ENCODE data around the gene PPP2R3A.
"Not testable (repeated sequence)": the region's sequence is repeated elsewhere in the genome, so short reads cannot be mapped to it uniquely, and the experiment has no call there.

Gene PPP2R3A

DNA sequence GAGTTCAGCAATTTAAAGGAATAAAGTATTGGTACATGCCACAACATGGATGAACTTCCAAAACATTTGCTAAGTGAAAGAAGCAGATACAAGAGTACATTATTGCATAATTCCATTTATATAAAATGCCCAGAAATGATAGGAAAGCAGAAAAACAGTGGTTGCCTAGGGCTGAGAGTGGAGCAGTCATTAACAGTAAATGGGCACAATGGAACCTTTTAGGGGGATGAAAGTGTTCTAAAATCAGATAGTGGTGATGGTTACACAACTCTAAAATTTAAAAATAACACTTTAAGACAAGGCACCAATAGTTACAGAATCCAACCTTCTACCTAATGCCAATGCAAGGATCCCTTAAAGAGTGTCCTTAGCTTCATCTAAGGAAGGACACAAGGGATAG lies 196.0 kb downstream of the PPP2R3A start:
- DNase-seq (no peak), ATAC-seq (ENCODE audit: insufficient read depth, low read depth) (no peak)
- Histone ChIP-seq H3K4me2 (ENCODE audit: insufficient read depth, low read length) (no peak overlapping the region), H3K36me3 (ENCODE audit: insufficient read depth, low read length) (peaks cover 8% of the 10 kb centered on the region; the same call in 1 of the 2 replicates), H4K20me1 (ENCODE audit: insufficient read depth, low read length) (peaks cover 93% of the 10 kb centered on the region), H2AFZ (ENCODE audit: low read depth, low read length) (no peak overlapping the region), H3K9ac (ENCODE audit: low read depth, low read length) (no peak overlapping the region), H3K27me3 (ENCODE audit: insufficient read depth, low read length, poor library complexity) (no peaks in the 10 kb centered on the region), H3K4me3 (ENCODE audit: low read depth in 1 of 2, low read length in 2 of 2) (no peak overlapping the region), H3K9me3 (ENCODE audit: insufficient read depth, low read length, severe bottlenecking) (no peaks in the 10 kb centered on the region), H3K4me1 (ENCODE audit: insufficient read depth, low read length) (peaks cover 28% of the 10 kb centered on the region), H3K27ac (ENCODE audit: low read length) (peak overlapping the region; percentile 7; the same call in 1 of the 2 replicates), H3K79me2 (ENCODE audit: insufficient read depth, low read length) (peaks cover 98% of the 10 kb centered on the region)
- TF ChIP-seq CTCF (IDR thresholded peaks at IDR 0.05; ENCODE audit: borderline replicate concordance, extremely low read depth, low read length, poor library complexity, severe bottlenecking) (no peak), EZH2 (IDR thresholded peaks at IDR 0.05; ENCODE audit: borderline replicate concordance, low read depth, low read length, severe bottlenecking) (no peak)

GRCh38 chr3:136162322-136162721 lies 196.8 kb downstream of the PPP2R3A start:
- Histone ChIP-seq H3K9me3 (ENCODE audit: insufficient read depth, low read length, severe bottlenecking) (no peaks in the 10 kb centered on the region), H2AFZ (ENCODE audit: low read depth, low read length) (no peak overlapping the region), H3K27ac (ENCODE audit: low read length) (no peak overlapping the region), H3K27me3 (ENCODE audit: insufficient read depth, low read length, poor library complexity) (no peaks in the 10 kb centered on the region), H3K4me1 (ENCODE audit: insufficient read depth, low read length) (peaks cover 29% of the 10 kb centered on the region), H3K9ac (ENCODE audit: low read depth, low read length) (no peak overlapping the region), H3K4me3 (ENCODE audit: low read depth in 1 of 2, low read length in 2 of 2) (no peak overlapping the region), H3K79me2 (ENCODE audit: insufficient read depth, low read length) (peaks cover 98% of the 10 kb centered on the region), H3K36me3 (ENCODE audit: insufficient read depth, low read length) (peaks cover 8% of the 10 kb centered on the region; the same call in 1 of the 2 replicates), H3K4me2 (ENCODE audit: insufficient read depth, low read length) (no peak overlapping the region), H4K20me1 (ENCODE audit: insufficient read depth, low read length) (peaks cover 92% of the 10 kb centered on the region)
- no peak for ATAC-seq (ENCODE audit: insufficient read depth, low read depth)
- no peak for DNase-seq
- no peak for TF ChIP-seq EZH2 (IDR thresholded peaks at IDR 0.05; ENCODE audit: borderline replicate concordance, low read depth, low read length, severe bottlenecking)
- no peak for TF ChIP-seq CTCF (IDR thresholded peaks at IDR 0.05; ENCODE audit: borderline replicate concordance, extremely low read depth, low read length, poor library complexity, severe bottlenecking)

- ATAC-seq (ENCODE audit: insufficient read depth, low read depth) = peak; percentile 62; the same call in 2 of the 3 replicates
- not testable (repeated sequence) for H2AFZ ChIP-seq (ENCODE audit: low read depth, low read length); DNase-seq; H3K27me3 ChIP-seq (ENCODE audit: insufficient read depth, low read length, poor library complexity); H3K4me3 ChIP-seq (ENCODE audit: low read depth in 1 of 2, low read length in 2 of 2); H3K36me3 ChIP-seq (ENCODE audit: insufficient read depth, low read length); H3K9ac ChIP-seq (ENCODE audit: low read depth, low read length); H3K9me3 ChIP-seq (ENCODE audit: insufficient read depth, low read length, severe bottlenecking); H3K4me2 ChIP-seq (ENCODE audit: insufficient read depth, low read length)
- peak overlapping the region; percentile 52 for H3K27ac ChIP-seq (ENCODE audit: low read length)
- H4K20me1 ChIP-seq (ENCODE audit: insufficient read depth, low read length) = peaks cover 93% of the 10 kb centered on the region
- H3K79me2 ChIP-seq (ENCODE audit: insufficient read depth, low read length) = peaks cover 98% of the 10 kb centered on the region
- H3K4me1 ChIP-seq (ENCODE audit: insufficient read depth, low read length) = peaks cover 34% of the 10 kb centered on the region
Measured at GRCh38 chr3:136163607-136164006, 198.1 kb downstream of the PPP2R3A start.

DNA sequence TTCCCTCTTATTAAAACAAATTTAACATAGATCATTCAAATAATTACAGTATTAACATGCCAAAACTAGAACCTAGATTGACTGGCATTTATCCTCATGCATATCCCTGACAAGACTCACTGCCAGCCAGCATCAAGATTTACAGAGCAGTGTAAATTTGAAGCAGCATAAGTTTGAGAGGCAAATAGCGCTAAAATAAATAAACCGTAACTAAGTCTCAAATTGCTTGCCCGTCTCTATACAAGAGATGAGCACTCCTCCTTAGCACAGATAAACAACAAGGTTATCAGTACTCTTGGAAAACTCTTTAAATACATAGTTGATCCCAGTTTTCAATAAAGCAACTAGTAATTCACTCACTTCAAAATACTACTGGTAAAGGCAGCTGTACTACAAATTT lies 201.0 kb downstream of the PPP2R3A start:
- H3K4me1 ChIP-seq (ENCODE audit: insufficient read depth, low read length) = peaks cover 36% of the 10 kb centered on the region
- H3K79me2 ChIP-seq (ENCODE audit: insufficient read depth, low read length) = peaks cover 100% of the 10 kb centered on the region
- no peak overlapping the region for H3K9ac ChIP-seq (ENCODE audit: low read depth, low read length)
- TF ChIP-seq EZH2 (IDR thresholded peaks at IDR 0.05; ENCODE audit: borderline replicate concordance, low read depth, low read length, severe bottlenecking) (no peak), CTCF (IDR thresholded peaks at IDR 0.05; ENCODE audit: borderline replicate concordance, extremely low read depth, low read length, poor library complexity, severe bottlenecking) (no peak)
- no peak overlapping the region for H3K27ac ChIP-seq (ENCODE audit: low read length)
- DNase-seq (no peak), ATAC-seq (ENCODE audit: insufficient read depth, low read depth) (no peak)
- H4K20me1 ChIP-seq (ENCODE audit: insufficient read depth, low read length) = peaks cover 93% of the 10 kb centered on the region
- H3K9me3 ChIP-seq (ENCODE audit: insufficient read depth, low read length, severe bottlenecking) = no peaks in the 10 kb centered on the region
- H3K4me2 ChIP-seq (ENCODE audit: insufficient read depth, low read length) = no peak overlapping the region
- no peaks in the 10 kb centered on the region for H3K27me3 ChIP-seq (ENCODE audit: insufficient read depth, low read length, poor library complexity)
- no peak overlapping the region for H2AFZ ChIP-seq (ENCODE audit: low read depth, low read length)
- H3K36me3 ChIP-seq (ENCODE audit: insufficient read depth, low read length) = peaks cover 5% of the 10 kb centered on the region; the same call in 1 of the 2 replicates
- H3K4me3 ChIP-seq (ENCODE audit: low read depth in 1 of 2, low read length in 2 of 2) = no peak overlapping the region

- H3K4me3 ChIP-seq (ENCODE audit: low read depth in 1 of 2, low read length in 2 of 2); DNase-seq; H3K27me3 ChIP-seq (ENCODE audit: insufficient read depth, low read length, poor library complexity); ATAC-seq (ENCODE audit: insufficient read depth, low read depth); H3K36me3 ChIP-seq (ENCODE audit: insufficient read depth, low read length); H3K4me2 ChIP-seq (ENCODE audit: insufficient read depth, low read length); H2AFZ ChIP-seq (ENCODE audit: low read depth, low read length); H3K9ac ChIP-seq (ENCODE audit: low read depth, low read length); H3K27ac ChIP-seq (ENCODE audit: low read length); H3K9me3 ChIP-seq (ENCODE audit: insufficient read depth, low read length, severe bottlenecking): not testable (repeated sequence)
- Histone ChIP-seq H4K20me1 (ENCODE audit: insufficient read depth, low read length) (peaks cover 93% of the 10 kb centered on the region), H3K79me2 (ENCODE audit: insufficient read depth, low read length) (peaks cover 100% of the 10 kb centered on the region), H3K4me1 (ENCODE audit: insufficient read depth, low read length) (peaks cover 41% of the 10 kb centered on the region)
Measured at GRCh38 chr3:136168236-136168635, 202.7 kb downstream of the PPP2R3A start.
